ENCODE measurements around the gene CYB561D2. TPM values are rescaled to one million over a fixed set of nuclear protein-coding genes. Genes with fewer than 3 reads are reported as not detected.

CYB561D2 gene
- total RNA-seq, 2 experiments from 2014 or later = 18.7 to 28.0 TPM

- H3K4me2 ChIP-seq (ENCODE audit: low read length) = no peak overlapping the region
- POLR2A ChIA-PET = no interaction called here
- H3K9me3 ChIP-seq (ENCODE audit: low read length) = no peaks in the 10 kb centered on the region
These were observed 28.1 kb downstream of the CYB561D2 start for GRCh38 chr3:50378757-50379156.

DNA sequence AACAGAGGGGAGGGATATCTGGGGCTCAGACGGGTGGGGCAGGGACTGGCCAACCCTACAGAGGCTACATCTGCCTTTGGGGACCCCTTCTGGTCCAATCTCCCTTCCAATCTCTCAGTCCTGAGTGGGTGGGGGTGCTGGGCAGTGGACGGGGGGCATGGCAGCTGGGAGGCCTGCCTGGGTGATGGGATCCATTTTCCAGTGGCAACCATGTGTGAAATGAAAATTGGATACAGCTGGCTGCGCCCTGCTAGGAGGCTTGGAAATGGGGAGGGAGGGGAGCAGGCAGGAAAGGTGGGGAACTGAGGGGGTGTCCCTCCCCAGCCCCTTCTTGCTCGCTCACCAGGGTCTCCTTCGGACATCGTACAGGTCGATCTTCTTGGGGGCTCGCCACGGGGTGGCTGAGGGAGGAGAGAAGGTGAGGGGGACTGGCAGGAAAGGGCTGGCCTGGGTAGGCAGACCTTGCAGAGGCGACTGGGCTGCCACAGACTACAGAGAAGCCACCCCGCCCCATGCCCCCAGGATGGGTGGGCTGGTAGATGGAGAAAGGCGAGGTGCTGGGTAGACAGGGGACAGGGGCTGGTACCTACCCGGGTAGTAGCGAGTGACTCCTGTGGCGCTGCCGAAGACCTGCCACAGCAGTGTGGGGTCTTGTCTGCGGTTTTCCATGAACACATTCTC, 29.9 kb downstream of the CYB561D2 start:
- intact Hi-C loops (cut with micrococcal nuclease; ENCODE audit: unreplicated experiment) = no loop called here
- TF ChIP-seq, protein P1, sequence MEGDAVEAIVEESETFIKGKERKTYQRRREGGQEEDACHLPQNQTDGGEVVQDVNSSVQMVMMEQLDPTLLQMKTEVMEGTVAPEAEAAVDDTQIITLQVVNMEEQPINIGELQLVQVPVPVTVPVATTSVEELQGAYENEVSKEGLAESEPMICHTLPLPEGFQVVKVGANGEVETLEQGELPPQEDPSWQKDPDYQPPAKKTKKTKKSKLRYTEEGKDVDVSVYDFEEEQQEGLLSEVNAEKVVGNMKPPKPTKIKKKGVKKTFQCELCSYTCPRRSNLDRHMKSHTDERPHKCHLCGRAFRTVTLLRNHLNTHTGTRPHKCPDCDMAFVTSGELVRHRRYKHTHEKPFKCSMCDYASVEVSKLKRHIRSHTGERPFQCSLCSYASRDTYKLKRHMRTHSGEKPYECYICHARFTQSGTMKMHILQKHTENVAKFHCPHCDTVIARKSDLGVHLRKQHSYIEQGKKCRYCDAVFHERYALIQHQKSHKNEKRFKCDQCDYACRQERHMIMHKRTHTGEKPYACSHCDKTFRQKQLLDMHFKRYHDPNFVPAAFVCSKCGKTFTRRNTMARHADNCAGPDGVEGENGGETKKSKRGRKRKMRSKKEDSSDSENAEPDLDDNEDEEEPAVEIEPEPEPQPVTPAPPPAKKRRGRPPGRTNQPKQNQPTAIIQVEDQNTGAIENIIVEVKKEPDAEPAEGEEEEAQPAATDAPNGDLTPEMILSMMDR (conservative IDR thresholded peaks at IDR 0.05; ENCODE audit: low read length) = no peak
- no peak for TF ChIP-seq EZH2phosphoT487 (IDR thresholded peaks at IDR 0.05; ENCODE audit: borderline replicate concordance, low read depth, low read length)
- Histone ChIP-seq H3K4me1 (ENCODE audit: insufficient read depth, low read length, poor library complexity, severe bottlenecking) (no peaks in the 10 kb centered on the region), H3K9me2 (ENCODE audit: insufficient read depth, low read length) (no peaks in the 10 kb centered on the region), H3K27ac (ENCODE audit: low read depth, low read length, poor library complexity, severe bottlenecking) (no peak overlapping the region), H4K20me1 (ENCODE audit: insufficient read depth, low read length) (no peaks in the 10 kb centered on the region), H3K79me2 (ENCODE audit: insufficient read depth, low read depth, low read length) (no peaks in the 10 kb centered on the region), H3K36me3 (ENCODE audit: insufficient read depth, low read length) (no peaks in the 10 kb centered on the region), H3K4me2 (ENCODE audit: low read length) (no peak overlapping the region), H2AFZ (ENCODE audit: low read length) (no peak overlapping the region), H3K4me3 (ENCODE audit: low read depth, low read length, poor library complexity, severe bottlenecking) (no peak overlapping the region), H3K9me3 (ENCODE audit: low read length) (no peaks in the 10 kb centered on the region)
- DNase-seq (ENCODE audit: low spot score) = no peak
- ChIA-PET POLR2A (interaction anchor here (0.6 kb wide), 2 partner anchors 126 to 214 kb away, joined by 3 read pairs; no protein-coding TSS in a partner anchor), CTCF (ENCODE audit: unreplicated experiment) (no interaction called here)
- no TSS peak for BruUV-seq (replicated peaks)

More at GRCh38 chr3:50378757-50379156, 28.1 kb downstream of the CYB561D2 start:
- TF ChIP-seq, protein P1 (conservative IDR thresholded peaks at IDR 0.05; ENCODE audit: low read length) = no peak
- TF ChIP-seq EZH2phosphoT487 (IDR thresholded peaks at IDR 0.05; ENCODE audit: borderline replicate concordance, low read depth, low read length) = no peak
- intact Hi-C loops (cut with micrococcal nuclease; ENCODE audit: unreplicated experiment) = no loop called here
- DNase-seq (ENCODE audit: low spot score) = no peak
- Histone ChIP-seq H3K9me2 (ENCODE audit: insufficient read depth, low read length) (no peaks in the 10 kb centered on the region), H3K4me3 (ENCODE audit: low read depth, low read length, poor library complexity, severe bottlenecking) (no peak overlapping the region), H3K27ac (ENCODE audit: low read depth, low read length, poor library complexity, severe bottlenecking) (no peak overlapping the region), H2AFZ (ENCODE audit: low read length) (no peak overlapping the region), H4K20me1 (ENCODE audit: insufficient read depth, low read length) (no peaks in the 10 kb centered on the region), H3K79me2 (ENCODE audit: insufficient read depth, low read depth, low read length) (no peaks in the 10 kb centered on the region), H3K4me1 (ENCODE audit: insufficient read depth, low read length, poor library complexity, severe bottlenecking) (no peaks in the 10 kb centered on the region), H3K36me3 (ENCODE audit: insufficient read depth, low read length) (no peaks in the 10 kb centered on the region)
- CTCF ChIA-PET (ENCODE audit: unreplicated experiment) = no interaction called here
- no TSS peak for BruUV-seq (replicated peaks)

GRCh38 chr3:50381383-50381782, 30.7 kb downstream of the CYB561D2 start:
- no peak overlapping the region for H3K4me3 ChIP-seq (ENCODE audit: low read depth, low read length, poor library complexity, severe bottlenecking)
- DNase-seq (ENCODE audit: low spot score) = no peak
- no peak for TF ChIP-seq EZH2phosphoT487 (IDR thresholded peaks at IDR 0.05; ENCODE audit: borderline replicate concordance, low read depth, low read length)
- TF ChIP-seq, protein P1 (conservative IDR thresholded peaks at IDR 0.05; ENCODE audit: low read length) = no peak
- no peaks in the 10 kb centered on the region for H3K79me2 ChIP-seq (ENCODE audit: insufficient read depth, low read depth, low read length)
- H3K4me1 ChIP-seq (ENCODE audit: insufficient read depth, low read length, poor library complexity, severe bottlenecking) = no peaks in the 10 kb centered on the region
- no peaks in the 10 kb centered on the region for H3K9me2 ChIP-seq (ENCODE audit: insufficient read depth, low read length)
- ChIA-PET CTCF (ENCODE audit: unreplicated experiment) (no interaction called here), POLR2A (interaction anchor here (0.6 kb wide), 1 partner anchor 213 kb away, joined by 3 read pairs; no protein-coding TSS in a partner anchor)
- no TSS peak for BruUV-seq (replicated peaks)
- H3K4me2 ChIP-seq (ENCODE audit: low read length) = no peak overlapping the region
- intact Hi-C loops (cut with micrococcal nuclease; ENCODE audit: unreplicated experiment) = no loop called here
- no peaks in the 10 kb centered on the region for H3K9me3 ChIP-seq (ENCODE audit: low read length)
- H3K27ac ChIP-seq (ENCODE audit: low read depth, low read length, poor library complexity, severe bottlenecking) = no peak overlapping the region
- H2AFZ ChIP-seq (ENCODE audit: low read length) = no peak overlapping the region
- no peaks in the 10 kb centered on the region for H4K20me1 ChIP-seq (ENCODE audit: insufficient read depth, low read length)
- no peaks in the 10 kb centered on the region for H3K36me3 ChIP-seq (ENCODE audit: insufficient read depth, low read length)
